ENCODE data around the gene SPHK1. TPM values are rescaled to one million over a fixed set of nuclear protein-coding genes. Genes with fewer than 3 reads are reported as not detected.

The SPHK1 gene
- total RNA-seq, 2 donors from 2014 or later: 6.6 to 34.1 TPM

DNA sequence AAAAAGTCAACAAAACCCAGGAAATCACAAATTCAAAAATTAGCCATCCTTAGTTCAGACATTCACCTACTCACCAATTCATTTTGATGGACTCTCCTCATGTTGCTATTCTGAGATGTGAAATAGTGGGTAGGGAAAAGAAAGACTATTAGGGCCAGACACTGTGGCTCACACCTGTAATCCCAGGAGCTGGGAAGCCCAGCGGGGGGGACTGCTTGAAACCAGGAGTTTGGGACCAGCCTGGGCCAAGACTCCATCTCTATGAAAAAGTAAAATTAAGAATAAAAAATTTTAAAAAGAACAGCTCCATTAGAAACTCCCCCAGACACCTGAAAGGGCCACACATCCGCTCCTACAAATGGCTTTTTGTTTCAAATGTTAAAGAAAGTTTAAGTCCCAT lies 47.1 kb downstream of the SPHK1 start:
- intact Hi-C loops (cut with DNase I): no loop called here
- Histone ChIP-seq H3K4me3 (no peak overlapping the region), H3K27ac (no peak overlapping the region), H3K36me3 (no peaks in the 10 kb centered on the region), H3K4me1 (replicated peaks) (no peaks in the 10 kb centered on the region), H3K9me3 (no peaks in the 10 kb centered on the region), H3K27me3 (replicated peaks; ENCODE audit: insufficient read depth) (no peaks in the 10 kb centered on the region)
- TF ChIP-seq POLR2A (IDR thresholded peaks at IDR 0.05) (no peak), POLR2AphosphoS5 (IDR thresholded peaks at IDR 0.05) (no peak)
- TF ChIP-seq, protein P1, sequence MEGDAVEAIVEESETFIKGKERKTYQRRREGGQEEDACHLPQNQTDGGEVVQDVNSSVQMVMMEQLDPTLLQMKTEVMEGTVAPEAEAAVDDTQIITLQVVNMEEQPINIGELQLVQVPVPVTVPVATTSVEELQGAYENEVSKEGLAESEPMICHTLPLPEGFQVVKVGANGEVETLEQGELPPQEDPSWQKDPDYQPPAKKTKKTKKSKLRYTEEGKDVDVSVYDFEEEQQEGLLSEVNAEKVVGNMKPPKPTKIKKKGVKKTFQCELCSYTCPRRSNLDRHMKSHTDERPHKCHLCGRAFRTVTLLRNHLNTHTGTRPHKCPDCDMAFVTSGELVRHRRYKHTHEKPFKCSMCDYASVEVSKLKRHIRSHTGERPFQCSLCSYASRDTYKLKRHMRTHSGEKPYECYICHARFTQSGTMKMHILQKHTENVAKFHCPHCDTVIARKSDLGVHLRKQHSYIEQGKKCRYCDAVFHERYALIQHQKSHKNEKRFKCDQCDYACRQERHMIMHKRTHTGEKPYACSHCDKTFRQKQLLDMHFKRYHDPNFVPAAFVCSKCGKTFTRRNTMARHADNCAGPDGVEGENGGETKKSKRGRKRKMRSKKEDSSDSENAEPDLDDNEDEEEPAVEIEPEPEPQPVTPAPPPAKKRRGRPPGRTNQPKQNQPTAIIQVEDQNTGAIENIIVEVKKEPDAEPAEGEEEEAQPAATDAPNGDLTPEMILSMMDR (IDR thresholded peaks at IDR 0.05): no peak
- DNase-seq (ENCODE audit: low spot score): no peak
- 93% methylated on average over 2 of the region's 2 CpGs for WGBS

DNA sequence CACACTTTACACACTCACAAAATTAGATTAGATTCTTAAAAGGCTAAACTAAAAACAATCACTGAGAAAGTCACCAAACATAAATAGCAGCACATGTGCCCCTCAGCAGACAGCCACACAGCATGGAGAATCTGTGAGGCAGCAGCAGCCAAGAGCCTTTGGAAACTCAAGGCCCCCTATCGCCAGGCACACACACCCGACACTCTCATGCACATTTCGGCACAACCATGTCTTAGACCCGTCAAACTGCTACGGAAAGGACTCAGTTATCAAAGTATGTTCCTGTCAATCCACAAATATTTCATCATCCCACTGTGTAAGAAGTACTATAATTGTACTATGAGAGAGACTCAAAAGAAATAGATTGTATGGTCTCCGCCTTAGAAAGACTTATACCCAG lies 47.6 kb downstream of the SPHK1 start:
- intact Hi-C loops (cut with DNase I): no loop called here
- DNase-seq (ENCODE audit: low spot score): no peak
- 97% methylated on average over 6 of the region's 6 CpGs for WGBS
- Histone ChIP-seq H3K27me3 (replicated peaks; ENCODE audit: insufficient read depth) (no peaks in the 10 kb centered on the region), H3K27ac (no peak overlapping the region), H3K4me3 (no peak overlapping the region), H3K9me3 (no peaks in the 10 kb centered on the region), H3K4me1 (replicated peaks) (no peaks in the 10 kb centered on the region), H3K36me3 (no peaks in the 10 kb centered on the region)
- TF ChIP-seq POLR2AphosphoS5 (IDR thresholded peaks at IDR 0.05) (no peak), POLR2A (IDR thresholded peaks at IDR 0.05) (no peak)
- TF ChIP-seq, protein P1 (IDR thresholded peaks at IDR 0.05): no peak

DNA sequence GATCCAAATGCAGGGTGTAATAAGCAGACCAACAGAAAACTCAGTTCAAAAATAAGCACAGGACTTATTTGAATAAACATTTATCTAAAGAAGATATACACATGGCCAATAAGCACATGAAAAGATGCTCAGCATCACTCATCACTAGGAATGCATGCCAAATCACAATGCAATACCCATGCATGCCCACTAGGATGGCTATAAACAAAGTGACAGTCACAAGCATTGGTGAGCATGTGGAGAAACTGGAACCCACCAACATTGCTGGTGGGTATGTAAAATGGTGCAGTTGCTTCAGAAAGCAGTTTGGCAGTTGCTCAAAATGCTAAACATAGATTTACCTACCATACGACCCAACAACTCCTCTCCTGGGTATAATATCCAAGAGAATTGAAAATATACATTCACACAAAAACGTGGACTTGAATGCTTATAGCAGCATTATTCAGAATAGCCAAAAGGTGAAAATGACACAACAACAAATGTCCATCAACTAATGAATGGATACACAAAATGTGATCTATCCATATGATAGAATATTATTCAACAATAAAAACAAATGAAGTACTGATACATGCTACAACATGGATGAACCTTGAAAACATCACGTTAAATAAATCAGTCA lies 48.4 kb downstream of the SPHK1 start:
- Histone ChIP-seq H3K4me1 (replicated peaks) (no peaks in the 10 kb centered on the region), H3K27me3 (replicated peaks; ENCODE audit: insufficient read depth) (no peaks in the 10 kb centered on the region), H3K36me3 (no peaks in the 10 kb centered on the region), H3K4me3 (no peak overlapping the region), H3K27ac (no peak overlapping the region), H3K9me3 (no peaks in the 10 kb centered on the region)
- intact Hi-C loops (cut with DNase I): no loop called here
- TF ChIP-seq POLR2AphosphoS5 (IDR thresholded peaks at IDR 0.05): no peak
- no peak for TF ChIP-seq POLR2A (IDR thresholded peaks at IDR 0.05)
- WGBS: 86% methylated on average over 3 of the region's 3 CpGs
- DNase-seq (ENCODE audit: low spot score): no peak

DNA sequence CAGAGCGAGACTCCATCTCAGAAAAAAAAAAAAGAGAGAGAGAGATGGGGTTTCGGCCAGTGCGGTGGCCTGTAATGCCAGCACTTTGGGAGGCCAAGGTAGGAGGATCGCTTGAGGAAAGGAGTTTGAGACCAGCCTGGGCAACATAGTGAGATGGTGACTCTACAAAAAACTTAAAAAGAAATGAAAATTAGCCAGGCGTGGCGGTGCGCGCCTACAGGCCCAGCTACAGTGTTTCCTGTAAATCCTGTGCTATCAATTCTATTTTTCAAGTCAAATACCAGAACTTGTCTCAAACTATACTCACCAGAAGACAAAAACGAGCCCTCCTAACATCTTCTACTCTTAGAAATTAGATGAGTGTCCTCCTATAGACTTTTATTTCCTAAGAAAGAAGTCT lies 49.3 kb downstream of the SPHK1 start:
- no peaks in the 10 kb centered on the region for H3K4me1 ChIP-seq (replicated peaks)
- WGBS: 90% methylated on average over 9 of the region's 9 CpGs
- H3K27ac ChIP-seq: no peak overlapping the region
- H3K36me3 ChIP-seq: no peaks in the 10 kb centered on the region
- no peaks in the 10 kb centered on the region for H3K9me3 ChIP-seq
- no peaks in the 10 kb centered on the region for H3K27me3 ChIP-seq (replicated peaks; ENCODE audit: insufficient read depth)
- TF ChIP-seq POLR2AphosphoS5 (IDR thresholded peaks at IDR 0.05) (no peak), POLR2A (IDR thresholded peaks at IDR 0.05) (no peak)
- TF ChIP-seq, protein P1 (IDR thresholded peaks at IDR 0.05): no peak
- DNase-seq (ENCODE audit: low spot score): no peak
- no peak overlapping the region for H3K4me3 ChIP-seq
- intact Hi-C loops (cut with DNase I): no loop called here

DNA sequence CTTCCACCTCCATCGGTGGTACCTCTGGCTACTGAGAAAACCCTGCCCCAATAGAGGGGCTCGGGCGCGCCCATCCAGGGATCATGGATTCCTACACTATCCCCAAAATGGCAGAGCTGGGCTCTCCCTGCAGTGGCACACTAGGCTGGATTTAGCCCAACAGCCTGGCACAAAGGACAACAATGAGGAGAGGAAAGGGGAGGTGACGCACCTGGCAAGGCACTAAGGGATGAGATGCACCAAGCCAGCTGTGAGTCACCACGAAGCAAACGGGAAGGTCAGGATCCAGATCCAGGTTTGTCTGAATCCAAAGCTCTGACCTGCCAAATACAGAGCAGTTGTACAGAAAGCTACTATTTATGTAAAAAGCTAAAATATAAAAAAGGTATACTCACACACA lies 50.5 kb downstream of the SPHK1 start:
- no peaks in the 10 kb centered on the region for H3K27me3 ChIP-seq (replicated peaks; ENCODE audit: insufficient read depth)
- DNase-seq (ENCODE audit: low spot score): no peak
- H3K27ac ChIP-seq: no peak overlapping the region
- H3K4me3 ChIP-seq: no peak overlapping the region
- no peaks in the 10 kb centered on the region for H3K9me3 ChIP-seq
- H3K4me1 ChIP-seq (replicated peaks): no peaks in the 10 kb centered on the region
- intact Hi-C loops (cut with DNase I): no loop called here
- no peak for TF ChIP-seq POLR2A (IDR thresholded peaks at IDR 0.05)
- TF ChIP-seq, protein P1 (IDR thresholded peaks at IDR 0.05): no peak
- TF ChIP-seq POLR2AphosphoS5 (IDR thresholded peaks at IDR 0.05): no peak
- H3K36me3 ChIP-seq: no peaks in the 10 kb centered on the region
- WGBS: 78% methylated on average over 7 of the region's 7 CpGs
